KOPT-K1 (cell line): ENCODE measurements around the gene FCHO1.

Experiments used
- H3K27ac ChIP-seq: fragments of 200-600 bp; sonication (generic); 2 replicates; pipeline ENCODE4 v1.5.1; 2016; ENCODE audit warnings: antibody characterized with exemption, mild to moderate bottlenecking, low read depth, low read length; ENCODE audit not compliant: poor library complexity, severe bottlenecking
- H3K36me3 ChIP-seq: fragments of 200-600 bp; sonication (generic); 2 replicates; pipeline ENCODE4 v1.5.1; 2017; ENCODE audit warnings: antibody characterized with exemption, mild to moderate bottlenecking, low read length, moderate library complexity; ENCODE audit not compliant: insufficient read depth
- H3K9me3 ChIP-seq: fragments of 200-600 bp; sonication (generic); 2 replicates; pipeline ENCODE4 v1.5.1; 2017; ENCODE audit warnings: antibody characterized with exemption, low read length, mild to moderate bottlenecking; ENCODE audit not compliant: insufficient read depth, poor library complexity, severe bottlenecking

Gene FCHO1

GRCh38 chr19:17836530-17836929 is 85.3 kb downstream of the FCHO1 start:
- H3K36me3 ChIP-seq, result peaks cover 51% of the 10 kb centered on the region; the same call in 1 of the 2 replicates
- no peak overlapping the region for H3K27ac ChIP-seq

GRCh38 chr19:17837972-17838371 is 86.7 kb downstream of the FCHO1 start:
- Histone ChIP-seq H3K36me3 (peaks cover 47% of the 10 kb centered on the region; the same call in 1 of the 2 replicates), H3K27ac (no peak overlapping the region), H3K9me3 (no peaks in the 10 kb centered on the region)

More at GRCh38 chr19:17836530-17836929, 85.3 kb downstream of the FCHO1 start:
- H3K9me3 ChIP-seq, result no peaks in the 10 kb centered on the region
